Upper lobe of right lung (tissue), 1 donor: ENCODE results near the gene UST. TPM values are rescaled to one million over a fixed set of nuclear protein-coding genes. Genes with fewer than 3 reads are reported as not detected.

ENCODE experiments used
- ATAC-seq: fragments of 200-7000 bp; cut with Tn5 transposase; one replicate; pipeline ENCODE4 v1.9.1; 2020; ENCODE audit warnings: mild to moderate bottlenecking, moderate library complexity
- DNase-seq: peaks from one replicate; pipeline ENCODE4 v3.0.0-alpha.2; 2020
- H3K27ac ChIP-seq: fragments of 200-600 bp; one replicate; pipeline ENCODE4 v1.8.0; 2022
- H3K27me3 ChIP-seq: fragments of 200-600 bp; one replicate; pipeline ENCODE4 v1.8.0; 2022; ENCODE audit warnings: mild to moderate bottlenecking
- H3K36me3 ChIP-seq: fragments of 200-600 bp; one replicate; pipeline ENCODE4 v1.8.0; 2022
- H3K4me1 ChIP-seq: fragments of 200-600 bp; one replicate; pipeline ENCODE4 v1.8.0; 2022
- H3K4me3 ChIP-seq: fragments of 200-600 bp; one replicate; pipeline ENCODE4 v1.8.0; 2022; ENCODE audit warnings: mild to moderate bottlenecking
- H3K9me3 ChIP-seq: fragments of 200-600 bp; one replicate; pipeline ENCODE4 v1.8.0; 2022
- intact Hi-C: fragments of 100-400 bp; cut with DNase I; formaldehyde crosslinking; loops from one replicate; pipeline ENCODE4 v1.11.0; 2022
- total RNA-seq: library from RNA; stranded (reverse); fragmentation: NEBNext Ultra II Directional; extraction: Animal tissue kit (Norgen Biotek cat#: 25700); gene quantifications from one replicate; pipeline ENCODE4 v1.2.1, GENCODE V29; 2021
- TF ChIP-seq, protein P1 (sequence below): fragments of 200-600 bp; IDR thresholded peaks from one replicate; pipeline ENCODE4 v1.8.0; 2022; ENCODE audit warnings: antibody characterized with exemption
- donor health status: DM: no; HTN: yes; CAD: no; lungs with severe emphysema.

Gene UST
- total RNA-seq, 1 donor from 2014 or later = 11.8 TPM

DNA sequence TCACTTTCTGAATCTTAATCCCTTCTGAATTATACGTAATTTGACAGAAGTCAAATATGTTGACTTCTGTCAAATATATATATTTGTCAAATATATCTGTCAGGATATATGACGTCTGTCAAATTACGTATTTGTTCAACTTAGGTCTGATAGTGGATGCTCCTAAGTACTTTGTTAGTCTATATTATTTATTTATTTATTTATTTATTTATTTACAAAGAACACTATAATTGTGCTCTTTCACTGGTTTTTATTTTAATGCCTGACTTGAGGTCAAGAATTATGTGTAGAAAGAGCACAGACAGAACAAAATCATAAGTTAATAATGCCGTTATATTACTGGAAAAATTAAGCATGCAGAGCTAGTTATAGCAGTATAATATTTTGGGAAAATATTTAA, 81.2 kb downstream of the UST start:
- H3K4me3 ChIP-seq = no peak overlapping the region
- no peaks in the 10 kb centered on the region for H3K4me1 ChIP-seq
- DNase-seq (no peak), ATAC-seq (no peak)
- no peaks in the 10 kb centered on the region for H3K27me3 ChIP-seq
- no peaks in the 10 kb centered on the region for H3K9me3 ChIP-seq
- TF ChIP-seq, protein P1, sequence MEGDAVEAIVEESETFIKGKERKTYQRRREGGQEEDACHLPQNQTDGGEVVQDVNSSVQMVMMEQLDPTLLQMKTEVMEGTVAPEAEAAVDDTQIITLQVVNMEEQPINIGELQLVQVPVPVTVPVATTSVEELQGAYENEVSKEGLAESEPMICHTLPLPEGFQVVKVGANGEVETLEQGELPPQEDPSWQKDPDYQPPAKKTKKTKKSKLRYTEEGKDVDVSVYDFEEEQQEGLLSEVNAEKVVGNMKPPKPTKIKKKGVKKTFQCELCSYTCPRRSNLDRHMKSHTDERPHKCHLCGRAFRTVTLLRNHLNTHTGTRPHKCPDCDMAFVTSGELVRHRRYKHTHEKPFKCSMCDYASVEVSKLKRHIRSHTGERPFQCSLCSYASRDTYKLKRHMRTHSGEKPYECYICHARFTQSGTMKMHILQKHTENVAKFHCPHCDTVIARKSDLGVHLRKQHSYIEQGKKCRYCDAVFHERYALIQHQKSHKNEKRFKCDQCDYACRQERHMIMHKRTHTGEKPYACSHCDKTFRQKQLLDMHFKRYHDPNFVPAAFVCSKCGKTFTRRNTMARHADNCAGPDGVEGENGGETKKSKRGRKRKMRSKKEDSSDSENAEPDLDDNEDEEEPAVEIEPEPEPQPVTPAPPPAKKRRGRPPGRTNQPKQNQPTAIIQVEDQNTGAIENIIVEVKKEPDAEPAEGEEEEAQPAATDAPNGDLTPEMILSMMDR = no peak
- no peaks in the 10 kb centered on the region for H3K36me3 ChIP-seq
- intact Hi-C loops = no loop called here
- no peak overlapping the region for H3K27ac ChIP-seq

DNA sequence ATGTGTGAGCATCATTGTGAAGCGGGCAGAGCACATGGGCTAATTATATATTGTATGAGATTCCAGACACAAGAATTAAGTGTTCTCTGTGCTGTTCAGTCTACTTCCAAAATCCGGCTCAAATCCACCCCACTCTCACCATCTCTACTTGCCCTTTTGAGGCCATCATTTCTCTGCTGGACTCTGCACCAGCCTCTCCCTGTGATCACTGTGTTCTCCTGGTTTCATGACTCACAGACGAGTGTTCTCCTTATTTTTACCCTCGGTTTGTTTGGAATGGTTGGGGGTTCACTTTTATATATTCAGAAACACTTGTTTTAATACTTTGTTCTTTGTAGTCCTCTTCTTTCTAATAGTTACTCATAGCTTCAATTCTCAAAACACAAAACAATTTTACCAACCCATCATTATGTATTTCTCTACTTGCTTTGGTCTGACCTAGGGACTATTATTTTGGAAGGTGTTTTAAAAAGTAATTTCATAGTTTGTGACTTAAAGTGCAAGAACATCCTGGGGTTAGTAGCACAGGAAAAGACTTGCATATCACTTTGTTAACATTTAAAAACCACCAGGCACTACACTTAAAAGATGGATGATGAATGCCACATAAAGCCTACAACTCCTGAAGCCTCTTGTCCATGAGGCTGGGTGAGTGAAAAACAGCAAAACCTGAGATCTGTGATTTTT, 82.7 kb downstream of the UST start:
- H3K9me3 ChIP-seq = no peaks in the 10 kb centered on the region
- H3K4me3 ChIP-seq = no peak overlapping the region
- DNase-seq (no peak), ATAC-seq (no peak)
- intact Hi-C loops = no loop called here
- no peaks in the 10 kb centered on the region for H3K27me3 ChIP-seq
- no peaks in the 10 kb centered on the region for H3K36me3 ChIP-seq
- TF ChIP-seq, protein P1 = no peak
- no peaks in the 10 kb centered on the region for H3K4me1 ChIP-seq
- H3K27ac ChIP-seq = no peak overlapping the region

DNA sequence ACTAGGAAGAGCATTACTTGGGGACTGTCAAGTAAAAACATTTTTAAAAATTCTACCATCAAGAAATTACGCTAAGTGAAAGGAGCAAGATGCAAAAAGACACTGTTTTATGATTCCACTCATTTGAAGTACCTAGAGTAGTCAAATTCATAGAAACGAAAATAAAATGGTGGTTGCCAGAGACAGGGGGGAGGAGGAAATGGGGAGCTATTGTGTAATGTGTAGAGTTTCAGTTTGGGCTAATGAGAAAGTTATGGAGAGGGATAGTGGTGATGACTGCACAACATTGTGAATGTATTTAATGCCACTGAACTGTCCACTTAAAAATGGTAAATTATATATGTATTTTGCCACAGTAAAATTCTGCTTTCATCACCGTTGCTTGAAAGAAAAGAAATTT, 83.8 kb downstream of the UST start:
- Histone ChIP-seq H3K9me3 (no peaks in the 10 kb centered on the region), H3K27me3 (no peaks in the 10 kb centered on the region), H3K27ac (no peak overlapping the region), H3K36me3 (no peaks in the 10 kb centered on the region), H3K4me3 (no peak overlapping the region), H3K4me1 (no peaks in the 10 kb centered on the region)
- intact Hi-C loops = no loop called here
- no peak for ATAC-seq
- DNase-seq = no peak
- TF ChIP-seq, protein P1 = no peak

DNA sequence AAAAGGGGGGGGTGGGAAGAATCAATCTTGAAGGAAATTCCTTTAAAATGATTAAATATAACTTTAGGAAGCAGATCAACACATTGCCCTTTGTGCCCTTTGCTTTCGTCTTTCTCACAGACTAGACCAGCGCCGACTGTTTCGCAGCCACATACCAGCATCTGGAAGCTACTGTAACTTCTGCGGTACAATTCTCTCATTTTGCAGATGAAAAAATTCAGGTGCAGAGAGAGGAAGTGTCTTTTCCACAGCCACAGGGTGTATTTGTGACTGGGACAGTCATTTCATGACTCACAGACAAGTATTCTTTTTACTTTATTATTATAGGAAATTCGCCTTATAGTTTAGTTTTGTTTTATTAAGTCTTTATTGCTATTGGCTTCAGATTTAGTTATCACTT, 84.2 kb downstream of the UST start:
- Histone ChIP-seq H3K4me3 (no peak overlapping the region), H3K27me3 (no peaks in the 10 kb centered on the region), H3K36me3 (no peaks in the 10 kb centered on the region), H3K9me3 (no peaks in the 10 kb centered on the region), H3K27ac (no peak overlapping the region), H3K4me1 (no peaks in the 10 kb centered on the region)
- TF ChIP-seq, protein P1 = no peak
- DNase-seq (no peak), ATAC-seq (no peak)
- intact Hi-C loops = no loop called here

DNA sequence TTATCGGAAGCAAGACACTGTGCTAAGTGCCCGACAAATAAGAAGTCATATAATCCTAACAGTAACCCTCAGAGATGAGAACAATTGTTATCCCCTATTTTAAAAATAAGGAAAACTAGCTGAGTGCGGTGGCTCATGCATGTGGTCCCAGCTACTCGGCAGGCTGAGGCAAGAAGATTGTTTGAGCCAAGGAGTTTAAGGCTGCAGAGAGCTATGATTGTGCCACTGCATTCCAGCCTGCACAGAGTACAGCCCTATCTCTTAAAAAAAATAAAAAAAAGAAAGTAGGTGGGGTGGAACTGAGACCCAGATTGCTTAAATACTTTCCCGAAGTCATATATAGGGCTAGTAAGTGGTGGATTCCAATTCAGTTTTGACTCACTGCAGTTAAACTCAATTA, 84.7 kb downstream of the UST start:
- ATAC-seq (no peak), DNase-seq (no peak)
- Histone ChIP-seq H3K4me1 (no peaks in the 10 kb centered on the region), H3K27me3 (no peaks in the 10 kb centered on the region), H3K27ac (no peak overlapping the region), H3K36me3 (no peaks in the 10 kb centered on the region), H3K4me3 (no peak overlapping the region), H3K9me3 (no peaks in the 10 kb centered on the region)
- TF ChIP-seq, protein P1 = no peak
- intact Hi-C loops = no loop called here
